ENCODE measurements around the gene CUL1. TPM values are rescaled to one million over a fixed set of nuclear protein-coding genes. Genes with fewer than 3 reads are reported as not detected.

The CUL1 gene
- total RNA-seq, 1 experiment from 2014 or later, result 53.1 TPM

- POLR2A ChIA-PET, result no interaction called here
- Histone ChIP-seq H3K4me3 (replicated peaks in 1 of 2; ENCODE audit: low read depth in 1 of 2, low read length in 2 of 2) (no peak overlapping the region), H3K9me3 (ENCODE audit: control insufficient read depth in 1 of 2, insufficient read depth in 1 of 2, low read depth in 1 of 2, low read length in 2 of 2) (no peaks in the 10 kb centered on the region; a peak in 1 of 4 replicates), H2AFZ (ENCODE audit: low read depth, low read length, poor library complexity, severe bottlenecking) (no peak overlapping the region), H3K9ac (ENCODE audit: low read length) (no peak overlapping the region), H3K79me2 (ENCODE audit: insufficient read depth, low read length) (no peaks in the 10 kb centered on the region), H3K4me2 (ENCODE audit: low read length) (no peak overlapping the region), H3K27me3 (ENCODE audit: insufficient read depth, low read length) (no peaks in the 10 kb centered on the region), H3K27ac (ENCODE audit: low read depth, low read length) (no peak overlapping the region), H3K9me2 (ENCODE audit: insufficient read depth) (no peaks in the 10 kb centered on the region), H4K20me1 (ENCODE audit: insufficient read depth) (no peaks in the 10 kb centered on the region), H3K4me1 (ENCODE audit: control insufficient read depth in 1 of 2, insufficient read depth in 2 of 2, low read length in 2 of 2) (peaks cover 0 to under 1% of the 10 kb centered on the region in 2 experiments; a peak in 1 of 4 replicates), H3K36me3 (ENCODE audit: control insufficient read depth in 1 of 2, insufficient read depth in 2 of 2, low read length in 2 of 2) (no peaks in the 10 kb centered on the region)
- ATAC-seq (no peak), DNase-seq (ENCODE audit: low read depth, low spot score) (no peak)
- RAD21 ChIA-PET (ENCODE audit: low non-redundant PET in 1 of 2, low total read pairs in 2 of 2, uncharacterized antibody in 2 of 2, unreplicated experiment in 2 of 2), result no interaction called here
- no TSS peak for BruUV-seq (replicated peaks)
- intact Hi-C loops (cut with micrococcal nuclease), result no loop called here
- CTCF ChIA-PET, result no interaction called here
- TF ChIP-seq EGR1 (IDR thresholded peaks at IDR 0.05; ENCODE audit: low read depth) (no peak), EZH2phosphoT487 (IDR thresholded peaks at IDR 0.05; ENCODE audit: borderline replicate concordance) (no peak), RAD21 (IDR thresholded peaks at IDR 0.05; ENCODE audit: low read depth) (no peak), ZFX (IDR thresholded peaks at IDR 0.05) (no peak), ZNF274 (IDR thresholded peaks at IDR 0.05; ENCODE audit: low read depth, low read length) (no peak), CTCF (IDR thresholded peaks at IDR 0.05 in 2 of 3, conservative IDR thresholded peaks at IDR 0.05 in 1 of 3; ENCODE audit: borderline replicate concordance in 1 of 3, insufficient read depth in 1 of 3, low read depth in 2 of 3, low read length in 2 of 3) (no peak), POLR2AphosphoS5 (IDR thresholded peaks at IDR 0.05; ENCODE audit: low read depth, low read length) (no peak), TCF7L2 (IDR thresholded peaks at IDR 0.05; ENCODE audit: borderline replicate concordance, extremely low read depth, insufficient read depth, insufficient read length) (no peak)
- TF ChIP-seq, protein P1, sequence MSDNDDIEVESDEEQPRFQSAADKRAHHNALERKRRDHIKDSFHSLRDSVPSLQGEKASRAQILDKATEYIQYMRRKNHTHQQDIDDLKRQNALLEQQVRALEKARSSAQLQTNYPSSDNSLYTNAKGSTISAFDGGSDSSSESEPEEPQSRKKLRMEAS (IDR thresholded peaks at IDR 0.05), result no peak
These were observed 26.7 kb upstream of the CUL1 start for GRCh38 chr7:148672041-148672440.

Data from HCT116 (cell line).